Neural progenitor cell (in vitro differentiated cells): ENCODE data around the gene IQSEC3. TPM values are rescaled to one million over a fixed set of nuclear protein-coding genes. Genes with fewer than 3 reads are reported as not detected.

ENCODE experiments used
- DNase-seq: peaks from one replicate; pipeline ENCODE4 v3.0.0-alpha.2; 2016; ENCODE audit warnings: low spot score
- H2AFZ ChIP-seq: fragments of 200-600 bp; sonication (generic); replicated peaks from 2 replicates; pipeline ENCODE4 v1.6.1; 2016; ENCODE audit warnings: antibody characterized with exemption
- H3F3A ChIP-seq: fragments of 200-600 bp; sonication (generic); 2 replicates; pipeline ENCODE4 v1.6.1; 2016; ENCODE audit warnings: antibody characterized with exemption, low read depth
- H3K27ac ChIP-seq: fragments of 200-600 bp; sonication (generic); 2 replicates; pipeline ENCODE4 v1.5.1; 2016; ENCODE audit warnings: mild to moderate bottlenecking
- H3K27me3 ChIP-seq: fragments of 200-600 bp; sonication (generic); 2 replicates; pipeline ENCODE4 v1.6.1; 2016; ENCODE audit warnings: mild to moderate bottlenecking, moderate library complexity
- H3K36me3 ChIP-seq: fragments of 200-600 bp; sonication (generic); 2 replicates; pipeline ENCODE4 v1.5.1; 2016
- H3K4me1 ChIP-seq: fragments of 200-600 bp; sonication (generic); 2 replicates; pipeline ENCODE4 v1.6.1; 2016; ENCODE audit warnings: mixed run types
- H3K4me2 ChIP-seq: fragments of 200-600 bp; sonication (generic); 2 replicates; pipeline ENCODE4 v1.6.1; 2016
- H3K4me3 ChIP-seq: fragments of 200-600 bp; sonication (generic); 2 replicates; pipeline ENCODE4 v1.5.1; 2016
- H3K79me2 ChIP-seq: fragments of 200-600 bp; sonication (generic); 2 replicates; pipeline ENCODE4 v1.6.1; 2016; ENCODE audit warnings: low read depth
- H3K9ac ChIP-seq: fragments of 200-600 bp; sonication (generic); 2 replicates; pipeline ENCODE4 v1.6.1; 2016
- H3K9me3 ChIP-seq: fragments of 200-600 bp; sonication (generic); 2 replicates; pipeline ENCODE4 v1.5.1; 2016; ENCODE audit warnings: low read depth
- H4K20me1 ChIP-seq: fragments of 200-600 bp; sonication (generic); 2 replicates; pipeline ENCODE4 v1.6.1; 2016; ENCODE audit warnings: low read depth
- H3K27ac Mint-ChIP-seq: 3 replicates; pipeline ENCODE4 v1.8.0; 2021; ENCODE audit warnings: mixed read lengths
- H3K27me3 Mint-ChIP-seq: 2 replicates; pipeline ENCODE4 v1.8.0; 2022; ENCODE audit warnings: low read depth, mild to moderate bottlenecking, inconsistent platforms, moderate library complexity, mixed read lengths; ENCODE audit not compliant: insufficient read depth
- H3K36me3 Mint-ChIP-seq: 3 replicates; pipeline ENCODE4 v1.8.0; 2021; ENCODE audit warnings: mixed read lengths
- H3K4me1 Mint-ChIP-seq: 3 replicates; pipeline ENCODE4 v1.8.0; 2021; ENCODE audit warnings: mixed read lengths
- H3K4me3 Mint-ChIP-seq: 3 replicates; pipeline ENCODE4 v1.8.0; 2021; ENCODE audit warnings: mild to moderate bottlenecking, moderate library complexity, mixed read lengths
- H3K9me3 Mint-ChIP-seq: 3 replicates; pipeline ENCODE4 v1.8.0; 2020; ENCODE audit warnings: mixed read lengths
- EZH2 ChIP-seq: fragments of 200-600 bp; sonication (generic); IDR thresholded peaks from 2 replicates; pipeline ENCODE4 v1.6.1; 2017; ENCODE audit warnings: antibody characterized with exemption, mild to moderate bottlenecking, moderate library complexity
- EZH2phosphoT487 ChIP-seq: fragments of 200-600 bp; sonication (generic); IDR thresholded peaks from 2 replicates; pipeline ENCODE4 v1.6.1; 2017; ENCODE audit warnings: antibody characterized with exemption
- total RNA-seq: library from RNA; depleted of rRNA; stranded (reverse); fragments of >200 nt; gene quantifications from 2 replicates; pipeline ENCODE4 v1.2.3, GENCODE V29; 2015; ENCODE audit warnings: low replicate concordance
- TF ChIP-seq, protein P1 (sequence below): fragments of 200-600 bp; sonication (generic); IDR thresholded peaks from 2 replicates; pipeline ENCODE4 v1.5.1; 2017; ENCODE audit warnings: antibody characterized with exemption, mild to moderate bottlenecking

IQSEC3 gene
- total RNA-seq, 1 donor from 2014 or later: 0.09 TPM

DNA sequence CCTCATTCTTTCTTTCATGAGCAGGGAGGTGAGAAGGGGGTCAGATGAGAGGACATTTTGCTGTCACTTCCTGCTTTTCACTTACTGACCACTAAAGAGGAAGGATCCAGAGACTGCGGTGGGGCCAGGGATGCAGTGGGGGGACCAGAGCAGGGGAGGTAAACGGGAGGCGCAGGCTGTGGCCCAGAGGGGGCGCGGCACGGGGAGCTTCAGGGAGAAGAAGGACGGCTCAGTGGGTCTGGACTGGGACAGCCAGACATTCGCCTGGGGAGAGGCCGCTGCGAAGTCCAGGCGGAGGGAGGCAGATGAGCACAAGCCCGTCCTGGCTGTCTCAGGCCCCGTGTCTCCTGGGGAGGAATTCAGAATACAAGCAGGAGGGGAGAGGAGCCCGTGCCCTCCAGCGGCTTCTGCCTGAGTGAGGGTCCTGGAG lies 106.2 kb downstream of the IQSEC3 start:
- Histone ChIP-seq H3K9ac (no peak overlapping the region), H3K9me3 (no peaks in the 10 kb centered on the region), H3F3A (peaks cover 16% of the 10 kb centered on the region), H2AFZ (no peak overlapping the region), H3K4me1 (peaks cover 42% of the 10 kb centered on the region), H3K4me3 (no peak overlapping the region), H3K27ac (no peak overlapping the region), H3K27me3 (peaks cover 11% of the 10 kb centered on the region), H3K79me2 (no peaks in the 10 kb centered on the region), H3K36me3 (no peaks in the 10 kb centered on the region), H4K20me1 (no peaks in the 10 kb centered on the region), H3K4me2 (no peak overlapping the region)
- TF ChIP-seq, protein P1, sequence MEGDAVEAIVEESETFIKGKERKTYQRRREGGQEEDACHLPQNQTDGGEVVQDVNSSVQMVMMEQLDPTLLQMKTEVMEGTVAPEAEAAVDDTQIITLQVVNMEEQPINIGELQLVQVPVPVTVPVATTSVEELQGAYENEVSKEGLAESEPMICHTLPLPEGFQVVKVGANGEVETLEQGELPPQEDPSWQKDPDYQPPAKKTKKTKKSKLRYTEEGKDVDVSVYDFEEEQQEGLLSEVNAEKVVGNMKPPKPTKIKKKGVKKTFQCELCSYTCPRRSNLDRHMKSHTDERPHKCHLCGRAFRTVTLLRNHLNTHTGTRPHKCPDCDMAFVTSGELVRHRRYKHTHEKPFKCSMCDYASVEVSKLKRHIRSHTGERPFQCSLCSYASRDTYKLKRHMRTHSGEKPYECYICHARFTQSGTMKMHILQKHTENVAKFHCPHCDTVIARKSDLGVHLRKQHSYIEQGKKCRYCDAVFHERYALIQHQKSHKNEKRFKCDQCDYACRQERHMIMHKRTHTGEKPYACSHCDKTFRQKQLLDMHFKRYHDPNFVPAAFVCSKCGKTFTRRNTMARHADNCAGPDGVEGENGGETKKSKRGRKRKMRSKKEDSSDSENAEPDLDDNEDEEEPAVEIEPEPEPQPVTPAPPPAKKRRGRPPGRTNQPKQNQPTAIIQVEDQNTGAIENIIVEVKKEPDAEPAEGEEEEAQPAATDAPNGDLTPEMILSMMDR: no peak
- no peak for TF ChIP-seq EZH2
- no peak for TF ChIP-seq EZH2phosphoT487
- DNase-seq: no peak
- Mint-ChIP-seq H3K4me1 (peaks cover 53% of the 10 kb centered on the region), H3K27me3 (peaks cover 21% of the 10 kb centered on the region), H3K27ac (peak overlapping the region; percentile 12), H3K9me3 (no peaks in the 10 kb centered on the region), H3K36me3 (no peaks in the 10 kb centered on the region), H3K4me3 (no peak overlapping the region)

DNA sequence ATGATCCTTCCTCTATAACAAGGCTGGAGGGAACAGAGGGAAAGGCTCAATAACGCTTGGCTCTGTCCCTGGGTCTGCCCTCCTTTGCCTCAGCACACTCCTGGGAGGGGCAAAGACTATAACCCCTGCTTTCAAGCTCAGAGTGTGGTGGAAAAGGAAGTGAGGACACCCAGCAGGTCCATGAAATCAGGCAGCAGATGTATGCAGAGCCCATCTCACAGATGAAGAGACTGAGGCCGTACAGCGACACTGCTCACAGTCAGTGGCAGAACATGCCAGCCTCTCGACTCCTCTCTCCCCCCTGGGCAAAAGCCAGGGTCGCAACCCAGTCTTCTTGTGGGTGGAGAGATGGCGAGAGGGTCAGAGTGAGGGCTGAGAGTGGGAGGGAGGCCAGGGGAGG lies 107.6 kb downstream of the IQSEC3 start:
- Histone ChIP-seq H2AFZ (no peak overlapping the region), H3K27me3 (no peaks in the 10 kb centered on the region), H3K79me2 (no peaks in the 10 kb centered on the region), H3K36me3 (no peaks in the 10 kb centered on the region), H3K4me2 (no peak overlapping the region), H3K27ac (no peak overlapping the region), H3K4me1 (peaks cover 38% of the 10 kb centered on the region), H3K9ac (no peak overlapping the region), H3K4me3 (no peak overlapping the region), H3K9me3 (no peaks in the 10 kb centered on the region), H3F3A (peaks cover 16% of the 10 kb centered on the region), H4K20me1 (no peaks in the 10 kb centered on the region)
- Mint-ChIP-seq H3K27me3 (peaks cover 22% of the 10 kb centered on the region), H3K4me1 (peaks cover 41% of the 10 kb centered on the region), H3K36me3 (no peaks in the 10 kb centered on the region), H3K4me3 (no peak overlapping the region), H3K27ac (no peak overlapping the region), H3K9me3 (no peaks in the 10 kb centered on the region)
- TF ChIP-seq, protein P1: no peak
- TF ChIP-seq EZH2phosphoT487: no peak
- no peak for TF ChIP-seq EZH2
- DNase-seq: no peak

DNA sequence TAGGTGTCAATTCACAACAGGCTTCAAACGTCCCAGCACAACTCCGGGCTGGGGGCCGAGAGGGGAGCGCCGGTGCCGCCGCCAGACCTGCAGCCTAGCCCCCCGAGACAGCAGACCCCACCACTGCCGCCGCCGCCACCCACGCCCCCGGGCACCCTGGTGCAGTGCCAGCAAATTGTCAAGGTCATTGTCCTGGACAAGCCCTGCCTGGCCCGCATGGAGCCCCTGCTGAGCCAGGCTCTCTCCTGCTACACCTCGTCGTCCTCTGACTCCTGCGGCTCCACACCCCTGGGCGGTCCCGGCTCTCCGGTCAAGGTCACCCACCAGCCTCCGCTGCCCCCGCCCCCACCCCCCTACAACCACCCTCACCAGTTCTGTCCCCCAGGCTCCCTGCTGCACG lies 108.0 kb downstream of the IQSEC3 start:
- Mint-ChIP-seq H3K4me1 (peaks cover 36% of the 10 kb centered on the region), H3K36me3 (no peaks in the 10 kb centered on the region)

More for the DNA sequence above, 108.0 kb downstream of the IQSEC3 start:
- no peak overlapping the region for H3K4me3 ChIP-seq
- no peaks in the 10 kb centered on the region for H3K79me2 ChIP-seq
- no peak for DNase-seq
- peaks cover 14% of the 10 kb centered on the region for H3F3A ChIP-seq
- no peaks in the 10 kb centered on the region for H3K9me3 Mint-ChIP-seq
- H3K27ac ChIP-seq: no peak overlapping the region
- H3K27me3 ChIP-seq: no peaks in the 10 kb centered on the region
- H3K4me1 ChIP-seq: peaks cover 33% of the 10 kb centered on the region
- no peak for TF ChIP-seq EZH2
- TF ChIP-seq, protein P1: no peak
- no peak overlapping the region for H3K4me3 Mint-ChIP-seq
- H3K9me3 ChIP-seq: no peaks in the 10 kb centered on the region
- no peak overlapping the region for H2AFZ ChIP-seq
- no peak overlapping the region for H3K4me2 ChIP-seq
- H3K9ac ChIP-seq: no peak overlapping the region
- H3K27me3 Mint-ChIP-seq: peaks cover 22% of the 10 kb centered on the region
- H4K20me1 ChIP-seq: no peaks in the 10 kb centered on the region
- no peak overlapping the region for H3K27ac Mint-ChIP-seq
- H3K36me3 ChIP-seq: no peaks in the 10 kb centered on the region
